T-cell (primary cell): ENCODE data around the gene RAPGEF2. TPM values are rescaled to one million over a fixed set of nuclear protein-coding genes. Genes with fewer than 3 reads are reported as not detected.

Experiments used
- ATAC-seq, 4 experiments: fragments of 200-7000 bp in 3 of 4; fragments of 150-1000 bp in 1 of 4; cut with Tn5 transposase; replicated peaks in 1 of 4; 1 replicate in 3 of 4; 2 replicates in 1 of 4; pipeline ENCODE4 v1.10.0; 2021; ENCODE audit warnings: moderate library complexity in 3 of 4, mild to moderate bottlenecking in 2 of 4, moderate number of reproducible peaks in 1 of 4
- CTCF ChIA-PET, 2 donors: fragments of 300-600 bp; sonication (Branson Sonifier 250); formaldehyde crosslinking; loops; one replicate each; lab custom pipeline; 2022; ENCODE audit warnings: antibody characterized with exemption in 2 of 2; lab: Charles Lee
- POLR2A ChIA-PET, 2 donors: fragments of 300-600 bp; sonication (Branson Sonifier 250); formaldehyde crosslinking; loops; one replicate each; lab custom pipeline; 2022; ENCODE audit warnings: antibody characterized with exemption in 2 of 2; lab: Charles Lee
- DNase-seq, 35 experiments: peaks; one replicate each; pipeline versions ENCODE4 v3.0.0 to v3.0.0-alpha.2; 2013 to 2023
- H3K27ac ChIP-seq: one replicate; pipeline ENCODE4 v1.5.1; 2013; ENCODE audit warnings: low read length
- H3K27me3 ChIP-seq, 2 experiments: replicated peaks in 1 of 2; 1 replicate in 1 of 2; 2 replicates in 1 of 2; pipeline versions ENCODE4 v1.6.1 to v1.7.0; 2013; ENCODE audit warnings: low read length in 1 of 2, mixed read lengths in 1 of 2; ENCODE audit not compliant: control insufficient read depth in 2 of 2, insufficient read depth in 2 of 2; ENCODE audit errors: extremely low read depth in 1 of 2
- H3K36me3 ChIP-seq, 2 donors: 1 replicate in 1 of 2; 2 replicates in 1 of 2; pipeline versions ENCODE4 v1.6.1 to v1.7.0; 2013; ENCODE audit warnings: low read length in 1 of 2; ENCODE audit not compliant: control insufficient read depth in 2 of 2, insufficient read depth in 1 of 2; ENCODE audit errors: extremely low read depth in 1 of 2
- H3K4me1 ChIP-seq, 2 experiments: 1 replicate in 1 of 2; 2 replicates in 1 of 2; pipeline versions ENCODE4 v1.6.1 to v1.7.0; 2013; ENCODE audit warnings: low read length in 2 of 2, mixed read lengths in 1 of 2; ENCODE audit not compliant: insufficient read depth in 2 of 2, control insufficient read depth in 1 of 2; ENCODE audit errors: extremely low read depth in 1 of 2
- H3K4me3 ChIP-seq, 2 donors: 1 replicate in 1 of 2; 2 replicates in 1 of 2; pipeline versions ENCODE4 v1.5.1 to v1.7.0; 2013; ENCODE audit warnings: mild to moderate bottlenecking in 2 of 2, low read length in 1 of 2, moderate library complexity in 1 of 2; ENCODE audit not compliant: control insufficient read depth in 1 of 2; ENCODE audit errors: extremely low read depth in 1 of 2
- H3K9me3 ChIP-seq: 2 replicates; pipeline ENCODE4 v1.7.0; 2013
- H3K27ac Mint-ChIP-seq, 2 donors: one replicate each; pipeline ENCODE4 v1.8.0; 2020 to 2021; ENCODE audit warnings: mild to moderate bottlenecking in 2 of 2, mixed read lengths in 2 of 2
- H3K27me3 Mint-ChIP-seq, 2 donors: one replicate each; pipeline ENCODE4 v1.8.0; 2021 to 2022; ENCODE audit warnings: mixed read lengths in 2 of 2
- H3K36me3 Mint-ChIP-seq: one replicate; pipeline ENCODE4 v1.8.0; 2021; ENCODE audit warnings: mixed read lengths
- H3K4me1 Mint-ChIP-seq, 3 donors: one replicate each; pipeline ENCODE4 v1.8.0; 2020 to 2022; ENCODE audit warnings: mixed read lengths in 3 of 3, mild to moderate bottlenecking in 1 of 3
- H3K4me3 Mint-ChIP-seq, 3 donors: one replicate each; pipeline ENCODE4 v1.8.0; 2020 to 2022; ENCODE audit warnings: mild to moderate bottlenecking in 3 of 3, mixed read lengths in 3 of 3, moderate library complexity in 3 of 3
- H3K9me3 Mint-ChIP-seq, 3 donors: one replicate each; pipeline ENCODE4 v1.8.0; 2020 to 2022; ENCODE audit warnings: mixed read lengths in 3 of 3
- WGBS: methylation state at CpG from one replicate; pipeline ENCODE4 v1.1.5; 2013; ENCODE audit warnings: missing lambda C conversion rate; ENCODE audit not compliant: insufficient coverage; 5-methylcytosine and 5-hydroxymethylcytosine counted together
- total RNA-seq, 35 experiments: library from RNA in 6 of 35; stranded (reverse) in 6 of 35; fragments of 120-200 nt in 1 of 35; gene quantifications; one replicate each; pipeline versions ENCODE4 v1.2.1 to v1.2.4 and lab custom pipeline; 2013 to 2026

RAPGEF2 gene
- total RNA-seq, 5 donors from 2014 or later (not counting 1 experiment from before 2014, with no cell fraction given), result 16.8 to 28.5 (median 26.4) TPM

DNA sequence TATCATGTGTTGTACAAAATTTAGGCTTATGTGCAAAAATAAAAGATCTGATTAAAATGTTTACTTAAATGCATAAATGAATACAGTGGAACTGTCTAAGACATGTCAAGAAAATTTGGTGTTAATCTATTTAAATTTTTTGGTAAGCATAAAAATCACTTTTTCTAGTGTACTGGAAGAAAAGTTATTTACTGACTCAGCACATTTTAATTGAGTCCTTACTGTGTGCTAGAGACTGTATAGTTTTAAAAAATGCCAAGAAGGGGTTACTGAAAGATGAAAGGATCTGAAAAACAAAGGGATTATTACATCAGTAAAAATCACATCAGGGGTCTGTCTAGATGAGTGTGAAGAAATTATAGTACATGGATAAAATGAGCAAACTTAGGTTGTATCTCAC lies 60.6 kb downstream of the RAPGEF2 start:
- Mint-ChIP-seq H3K27me3 (no peaks in the 10 kb centered on the region), H3K9me3 (no peaks in the 10 kb centered on the region), H3K27ac (no peak overlapping the region), H3K4me1 (peaks cover 12 to 15% (median 13%) of the 10 kb centered on the region in 3 donors), H3K36me3 (no peaks in the 10 kb centered on the region), H3K4me3 (no peak overlapping the region)
- ATAC-seq (no peak), DNase-seq (no peak)
- no peaks in the 10 kb centered on the region for H3K27me3 ChIP-seq
- H3K36me3 ChIP-seq, result no peaks in the 10 kb centered on the region
- no peaks in the 10 kb centered on the region for H3K4me1 ChIP-seq
- no peak overlapping the region for H3K27ac ChIP-seq
- H3K4me3 ChIP-seq, result no peak overlapping the region
- no peaks in the 10 kb centered on the region for H3K9me3 ChIP-seq
- ChIA-PET CTCF (no interaction called here), POLR2A (no interaction called here)

DNA sequence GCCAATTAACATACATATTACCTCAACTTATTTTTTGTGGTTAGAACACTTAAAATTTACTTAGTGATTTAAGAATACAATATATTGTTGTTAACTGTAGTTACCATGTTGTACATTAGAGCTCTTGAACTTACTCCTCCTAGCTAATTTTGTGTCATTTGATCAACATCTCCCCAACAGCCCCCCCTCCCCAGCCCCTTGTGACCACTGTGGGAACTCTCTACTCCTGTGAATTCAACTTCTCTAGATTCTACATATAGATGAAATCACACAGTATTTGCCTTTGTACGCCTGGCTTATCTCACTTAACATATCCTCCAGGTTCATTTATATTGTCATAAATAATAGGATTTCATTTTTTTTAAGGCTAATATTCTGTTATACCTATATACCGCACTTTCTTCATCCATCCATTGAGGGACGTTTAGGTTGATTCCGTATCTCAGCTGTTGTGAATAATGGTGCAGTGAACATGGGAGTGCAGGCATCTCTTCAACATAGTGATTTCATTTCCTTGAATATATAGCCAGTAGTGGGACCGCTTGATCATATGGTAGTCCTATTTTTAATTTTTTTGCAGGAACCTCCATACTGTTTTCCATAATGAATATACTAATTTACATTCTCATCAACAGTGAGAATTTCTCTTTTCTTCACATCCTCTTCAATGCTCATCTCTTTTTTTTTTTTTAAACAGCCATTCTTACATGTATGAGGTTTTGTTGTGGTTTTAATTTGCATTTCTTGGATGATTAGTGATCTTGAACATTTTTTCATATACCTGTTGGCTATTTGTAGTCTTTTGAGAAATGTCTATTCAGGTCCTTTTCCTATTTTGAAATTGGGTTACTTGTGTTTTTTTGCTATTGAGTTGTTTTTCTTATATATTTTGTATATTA lies 66.8 kb downstream of the RAPGEF2 start:
- CTCF ChIA-PET, result no interaction called here

DNA sequence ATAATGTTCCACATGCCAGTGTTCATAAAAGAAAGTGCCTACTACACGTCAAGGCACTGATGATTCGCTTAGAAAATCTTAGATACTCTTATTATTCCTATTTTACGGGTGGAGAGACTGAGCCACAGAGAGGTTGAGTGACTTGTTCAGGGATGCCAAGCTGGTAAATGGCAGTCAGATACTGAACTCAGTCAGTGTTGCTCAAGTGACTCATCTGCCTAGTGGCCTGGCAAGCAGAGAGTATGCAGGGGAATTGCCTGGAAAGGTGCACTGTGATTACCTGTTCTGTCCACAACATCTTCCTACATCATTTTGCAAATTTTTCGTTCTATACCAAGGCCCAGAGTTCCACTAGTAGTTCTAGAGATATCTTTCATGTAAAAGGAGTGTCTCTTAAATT lies 68.4 kb downstream of the RAPGEF2 start:
- no peaks in the 10 kb centered on the region for H3K36me3 Mint-ChIP-seq
- Histone ChIP-seq H3K9me3 (no peaks in the 10 kb centered on the region), H3K27me3 (no peaks in the 10 kb centered on the region), H3K4me1 (peaks cover 0 to 3% of the 10 kb centered on the region in 2 experiments), H3K4me3 (no peak overlapping the region), H3K27ac (no peak overlapping the region), H3K36me3 (no peaks in the 10 kb centered on the region)
- ChIA-PET CTCF (interaction anchor here in 1 of 2 donors (1.4 kb wide), 1 partner anchor 320 kb away, joined by 4 read pairs; no protein-coding TSS in a partner anchor), POLR2A (no interaction called here)
- no peak overlapping the region for H3K4me3 Mint-ChIP-seq
- H3K9me3 Mint-ChIP-seq, result no peaks in the 10 kb centered on the region
- ATAC-seq (no peak), DNase-seq (no peak)
- H3K27ac Mint-ChIP-seq, result no peak overlapping the region
- no CpG with 5 or more reads among the region's 4 CpGs for WGBS
- H3K4me1 Mint-ChIP-seq, result peaks cover 31 to 48% (median 39%) of the 10 kb centered on the region in 3 donors
- H3K27me3 Mint-ChIP-seq, result peaks cover 0 to 4% of the 10 kb centered on the region in 2 donors

More for the DNA sequence above, 66.8 kb downstream of the RAPGEF2 start:
- ATAC-seq (no peak), DNase-seq (no peak)
- H3K9me3 ChIP-seq, result no peaks in the 10 kb centered on the region
- POLR2A ChIA-PET, result no interaction called here
- H3K4me1 ChIP-seq, result no peaks in the 10 kb centered on the region
- no peak overlapping the region for H3K4me3 Mint-ChIP-seq
- no peak overlapping the region for H3K4me3 ChIP-seq
- H3K9me3 Mint-ChIP-seq, result no peaks in the 10 kb centered on the region
- H3K27me3 ChIP-seq, result no peaks in the 10 kb centered on the region
- no peak overlapping the region for H3K27ac ChIP-seq
- no peaks in the 10 kb centered on the region for H3K27me3 Mint-ChIP-seq
- H3K4me1 Mint-ChIP-seq, result peaks cover 23 to 39% (median 39%) of the 10 kb centered on the region in 3 donors
- WGBS, result no CpG with 5 or more reads among the region's 5 CpGs
- no peaks in the 10 kb centered on the region for H3K36me3 ChIP-seq
- H3K36me3 Mint-ChIP-seq, result no peaks in the 10 kb centered on the region
- no peak overlapping the region for H3K27ac Mint-ChIP-seq

DNA sequence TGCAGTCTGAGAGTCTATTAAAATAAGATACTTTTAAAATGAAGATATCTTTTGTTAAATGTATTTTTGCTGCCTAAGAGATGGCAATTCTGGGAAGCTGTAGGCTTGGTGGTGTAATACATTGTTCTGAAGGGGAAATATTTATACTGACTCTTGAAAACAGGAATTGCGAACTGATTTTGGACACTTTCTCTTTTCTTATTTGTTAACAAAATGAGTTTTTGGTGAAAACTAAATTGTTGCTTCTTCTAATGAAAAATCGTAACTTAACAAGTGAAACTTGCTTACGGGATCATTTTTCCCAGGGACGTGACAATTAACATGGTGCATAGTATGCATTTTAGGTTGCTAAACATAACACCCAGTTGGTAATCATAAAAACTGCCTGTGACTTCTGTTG lies 71.0 kb downstream of the RAPGEF2 start:
- 93% methylated on average over 3 of the region's 4 CpGs for WGBS

DNA sequence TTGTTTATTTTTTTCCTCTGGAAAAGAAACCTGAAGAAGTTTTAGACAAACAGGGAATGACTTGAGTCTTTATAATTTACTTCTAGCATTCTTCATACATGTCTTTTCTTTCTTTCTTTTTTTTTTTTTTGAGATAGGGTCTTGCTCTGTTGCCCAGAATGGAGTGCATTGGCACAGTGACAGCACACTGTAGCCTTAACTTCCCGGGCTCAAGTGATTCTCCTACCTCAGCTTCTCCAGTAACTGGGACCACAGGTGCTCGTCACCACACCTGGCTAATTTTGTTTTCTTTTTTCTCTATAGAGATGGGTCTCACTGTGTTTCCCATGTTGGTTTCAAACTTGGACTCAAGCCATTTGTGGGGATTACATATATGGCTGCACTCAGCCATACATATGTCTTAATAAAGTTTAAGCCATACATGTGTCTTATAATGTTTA lies 71.8 kb downstream of the RAPGEF2 start:
- H3K4me3 ChIP-seq, result no peak overlapping the region
- Mint-ChIP-seq H3K9me3 (no peaks in the 10 kb centered on the region), H3K4me1 (peaks cover 33 to 50% (median 46%) of the 10 kb centered on the region in 3 donors), H3K36me3 (no peaks in the 10 kb centered on the region), H3K27ac (no peak overlapping the region), H3K27me3 (peaks cover 0 to 4% of the 10 kb centered on the region in 2 donors), H3K4me3 (no peak overlapping the region)
- no peak overlapping the region for H3K27ac ChIP-seq
- H3K36me3 ChIP-seq, result no peaks in the 10 kb centered on the region
- peaks cover 0 to 3% of the 10 kb centered on the region in 2 experiments for H3K4me1 ChIP-seq
- no peaks in the 10 kb centered on the region for H3K9me3 ChIP-seq
- DNase-seq (no peak), ATAC-seq (no peak)
- ChIA-PET CTCF (interaction anchor here in 1 of 2 donors (0.7 kb wide), 1 partner anchor 29 kb away, joined by 5 read pairs; no protein-coding TSS in a partner anchor), POLR2A (no interaction called here)
- no CpG with 5 or more reads among the region's 2 CpGs for WGBS
- no peaks in the 10 kb centered on the region for H3K27me3 ChIP-seq

More for the DNA sequence above, 71.0 kb downstream of the RAPGEF2 start:
- POLR2A ChIA-PET, result no interaction called here
- no peaks in the 10 kb centered on the region for H3K27me3 ChIP-seq
- no peak overlapping the region for H3K4me3 ChIP-seq
- H3K4me3 Mint-ChIP-seq, result no peak overlapping the region
- CTCF ChIA-PET, result interaction anchor here in 1 of 2 donors (0.7 to 0.9 kb wide), 2 partner anchors 28 to 304 kb away, joined by 3 to 5 read pairs; no protein-coding TSS in a partner anchor
- no peaks in the 10 kb centered on the region for H3K9me3 Mint-ChIP-seq
- ATAC-seq, result no peak
- H3K4me1 Mint-ChIP-seq, result peaks cover 29 to 45% (median 40%) of the 10 kb centered on the region in 3 donors
- peaks cover 0 to 3% of the 10 kb centered on the region in 2 experiments for H3K4me1 ChIP-seq
- no peak for DNase-seq
- no peaks in the 10 kb centered on the region for H3K36me3 ChIP-seq
- no peaks in the 10 kb centered on the region for H3K36me3 Mint-ChIP-seq
- no peak overlapping the region for H3K27ac ChIP-seq
- H3K27me3 Mint-ChIP-seq, result peaks cover 0 to 4% of the 10 kb centered on the region in 2 donors
- no peak overlapping the region for H3K27ac Mint-ChIP-seq
- no peaks in the 10 kb centered on the region for H3K9me3 ChIP-seq

DNA sequence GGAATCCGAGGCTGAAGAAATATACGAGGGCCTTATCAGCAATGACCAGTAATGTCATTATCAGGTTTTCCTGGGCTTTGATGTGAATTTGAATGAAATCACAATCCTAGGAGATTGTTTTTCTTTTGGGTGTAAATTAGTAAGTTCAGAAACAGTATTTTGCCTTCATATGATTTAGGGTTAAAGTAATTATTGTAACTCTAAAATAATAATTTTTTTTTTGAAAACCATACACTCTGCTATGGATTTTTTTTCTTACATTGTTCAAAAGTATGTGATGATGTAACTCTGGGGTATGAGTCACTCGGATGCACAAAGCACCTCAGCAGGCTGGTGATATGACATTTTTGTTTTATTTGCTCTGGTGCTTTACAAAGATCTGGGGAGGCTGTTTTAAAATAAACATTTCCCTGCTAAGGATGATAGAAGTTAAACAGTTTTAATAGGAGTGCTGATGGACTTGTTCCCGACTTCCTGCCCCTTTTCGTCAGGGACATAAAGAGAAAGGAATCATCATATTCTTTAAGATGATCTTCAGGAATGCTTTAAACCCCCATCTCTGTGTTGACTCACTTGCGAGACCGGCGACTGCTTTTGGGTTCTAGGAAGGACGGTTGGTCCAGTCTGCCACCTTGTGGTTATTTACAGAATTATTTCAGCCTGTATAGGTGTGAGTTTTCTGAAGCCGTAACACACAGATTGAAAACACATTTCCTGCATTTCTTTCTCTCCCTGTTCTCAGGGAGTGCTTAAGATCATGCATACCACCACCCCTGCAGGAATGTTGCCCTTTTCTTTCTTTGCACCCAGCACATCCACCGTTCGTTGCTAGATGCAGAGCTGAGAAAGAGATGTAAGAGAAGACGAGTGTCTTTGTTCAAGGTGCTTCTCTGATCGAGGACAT lies 72.5 kb downstream of the RAPGEF2 start:
- Mint-ChIP-seq H3K27me3 (peaks cover 0 to 8% of the 10 kb centered on the region in 2 donors), H3K4me1 (peaks cover 36 to 49% (median 46%) of the 10 kb centered on the region in 3 donors), H3K4me3 (no peak overlapping the region), H3K27ac (no peak overlapping the region), H3K36me3 (no peaks in the 10 kb centered on the region), H3K9me3 (no peaks in the 10 kb centered on the region)
- peak; percentile 6 to 82 (median 39) for DNase-seq
- H3K36me3 ChIP-seq, result no peaks in the 10 kb centered on the region
- H3K4me1 ChIP-seq, result peaks cover 0 to 3% of the 10 kb centered on the region in 2 experiments
- H3K9me3 ChIP-seq, result no peaks in the 10 kb centered on the region
- WGBS, result 100% methylated on average over 2 of the region's 14 CpGs
- no peak overlapping the region for H3K4me3 ChIP-seq
- POLR2A ChIA-PET, result no interaction called here
- H3K27me3 ChIP-seq, result no peaks in the 10 kb centered on the region
- ATAC-seq, result peak; percentile 83 to 92 (median 91)
- no peak overlapping the region for H3K27ac ChIP-seq
- CTCF ChIA-PET, result interaction anchor here in 1 of 2 donors (0.6 to 0.7 kb wide), 2 partner anchors 42 to 317 kb away, joined by 3 read pairs; no protein-coding TSS in a partner anchor
